Activated CD4-positive, alpha-beta T cell treated with anti-CD3 and anti-CD28 coated beads, Interleukin-10, Interleukin-2, amounts not matched to agents 100 ng/mL and 50 ng/mL, durations not matched to agents 16 hours and 8 hours (primary cell): Measurements from ENCODE around the gene TAC3.
"Not testable (repeated sequence)": the region's sequence is repeated elsewhere in the genome, so short reads cannot be mapped to it uniquely, and the experiment has no call there.

ENCODE experiments used
- DNase-seq: peaks from one replicate; pipeline ENCODE4 v3.0.0-alpha.2; 2020

The TAC3 gene

GRCh38 chr12:57031789-57032188 lies 15.5 kb upstream of the TAC3 start:
- no peak for DNase-seq

GRCh38 chr12:57031138-57031725 lies 14.9 kb upstream of the TAC3 start:
- DNase-seq, result no peak

GRCh38 chr12:57029457-57029856 lies 13.1 kb upstream of the TAC3 start:
- DNase-seq, result no peak

GRCh38 chr12:57027805-57028153 lies 11.4 kb upstream of the TAC3 start:
- no peak for DNase-seq

GRCh38 chr12:57027011-57027804 lies 10.9 kb upstream of the TAC3 start:
- no peak for DNase-seq

- no peak for DNase-seq
Observed at GRCh38 chr12:57025196-57025595, 8.9 kb upstream of the TAC3 start.

GRCh38 chr12:57022324-57022723 lies 6.0 kb upstream of the TAC3 start:
- not testable (repeated sequence) for DNase-seq

GRCh38 chr12:57019983-57020719 lies 3.8 kb upstream of the TAC3 start:
- DNase-seq, result no peak

GRCh38 chr12:57018906-57019305 lies 2.6 kb upstream of the TAC3 start:
- no peak for DNase-seq

- DNase-seq, result not testable (repeated sequence)
Observed at GRCh38 chr12:57018353-57018752, 2.0 kb upstream of the TAC3 start.

- no peak for DNase-seq
Observed at GRCh38 chr12:57012600-57013465, 3.5 kb downstream of the TAC3 start.

- DNase-seq, result peak; percentile 55
Observed at GRCh38 chr12:57011438-57012424, 4.6 kb downstream of the TAC3 start.

- DNase-seq, result no peak
Observed at GRCh38 chr12:57010627-57011247, 5.6 kb downstream of the TAC3 start.

- no peak for DNase-seq
Observed at GRCh38 chr12:57009949-57010626, 6.2 kb downstream of the TAC3 start.

GRCh38 chr12:57008178-57008577 lies 8.2 kb downstream of the TAC3 start:
- DNase-seq, result peak; percentile 68

GRCh38 chr12:57006809-57007475 lies 9.4 kb downstream of the TAC3 start:
- no peak for DNase-seq

GRCh38 chr12:57005980-57006808 lies 10.1 kb downstream of the TAC3 start, which contains the start of gene ZBTB39:
Gene ZBTB39 (minus strand): TSS chr12:57006546. CDS start chr12:57004917, 1,629 bp downstream.
- peak; percentile 77 for DNase-seq

GRCh38 chr12:57004651-57005050 lies 11.7 kb downstream of the TAC3 start:
- no peak for DNase-seq

GRCh38 chr12:57003395-57003794 lies 12.9 kb downstream of the TAC3 start:
- no peak for DNase-seq
